SHP77 (cell line): ENCODE results near the gene MAST3.

Experiments used
- DNase-seq, 2 experiments: peaks; one replicate each; lab custom pipeline; 2025; lab: John Stamatoyannopoulos, UW

MAST3 gene

DNA sequence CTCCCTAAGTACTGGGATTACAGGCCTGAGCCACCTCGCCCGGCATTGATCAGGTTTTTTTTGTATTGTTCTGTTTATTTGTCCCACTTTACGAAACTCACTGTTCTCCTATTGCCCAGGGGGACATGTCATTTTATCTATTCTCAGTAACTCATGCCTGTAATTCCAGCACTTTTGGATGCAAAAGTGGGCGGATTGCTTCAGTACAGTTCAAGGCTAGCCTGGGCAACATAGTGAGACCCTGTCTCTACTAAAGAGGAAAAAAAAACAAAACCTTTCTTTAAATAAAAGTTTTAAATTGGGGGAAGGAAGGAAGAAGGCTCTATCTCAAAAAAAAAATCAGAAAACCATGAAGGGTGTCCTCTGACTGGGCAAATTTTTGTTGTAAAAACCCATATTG is 92.7 kb downstream of the MAST3 start:
- no peak for DNase-seq

DNA sequence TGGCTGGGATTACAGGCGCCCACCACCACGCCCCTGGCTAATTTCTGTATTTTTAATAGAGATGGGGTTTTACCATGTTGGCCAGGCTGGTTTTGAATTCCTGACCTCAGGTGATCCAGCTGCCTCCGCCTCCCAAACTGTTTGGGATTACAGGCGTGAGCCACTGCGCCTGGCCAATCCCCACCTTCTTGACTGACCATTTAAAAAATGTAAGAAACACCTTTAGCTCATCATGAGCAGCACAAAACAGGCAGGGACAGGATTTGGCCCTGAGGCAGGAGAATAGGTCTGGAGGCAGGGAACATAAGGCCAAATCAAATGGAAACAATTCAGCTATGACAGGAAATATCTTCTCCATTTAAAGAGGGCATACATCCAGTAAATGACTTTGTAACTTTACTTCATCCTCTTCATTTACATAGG is 94.1 kb downstream of the MAST3 start:
- no peak for DNase-seq

DNA sequence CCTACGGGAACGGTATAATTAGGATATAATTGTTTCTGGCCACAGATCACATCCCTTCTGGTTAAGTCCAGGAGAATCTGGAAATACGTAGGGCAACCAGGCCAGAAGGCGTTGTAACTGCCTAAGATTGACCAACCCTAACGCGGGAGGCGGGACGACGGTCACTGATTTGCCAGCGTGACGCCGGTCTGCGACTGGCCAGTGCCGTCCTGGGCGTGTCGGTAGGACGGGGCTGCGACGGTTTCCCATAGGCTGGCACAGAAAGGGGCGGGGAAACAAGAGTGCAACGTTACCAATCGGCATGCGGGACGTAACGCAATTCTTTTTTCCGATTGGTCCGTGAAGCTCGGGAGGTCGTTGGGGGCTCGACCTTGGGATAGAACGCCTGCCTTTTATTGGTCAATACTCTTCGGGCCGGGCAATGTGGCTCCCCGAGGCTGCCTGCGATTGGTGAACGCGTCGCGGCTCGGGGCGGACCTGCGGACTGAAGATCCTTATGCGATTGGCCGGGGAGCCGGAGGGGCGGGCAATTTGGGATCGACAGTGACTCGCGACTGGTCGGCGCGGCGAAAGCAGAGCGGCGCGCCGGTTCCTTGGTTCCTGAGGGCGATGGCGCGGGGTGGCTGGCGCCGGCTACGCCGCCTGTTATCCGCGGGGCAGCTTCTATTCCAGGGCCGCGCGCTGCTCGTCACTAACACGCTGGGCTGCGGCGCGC is 95.3 kb downstream of the MAST3 start, which contains the start of gene MPV17L2:
TSS of gene MPV17L2 (plus strand) at position 546 of the 715 bp plus-strand sequence. CDS start at position 610, 64 bp downstream.
- peak; percentile 99 for DNase-seq

DNA sequence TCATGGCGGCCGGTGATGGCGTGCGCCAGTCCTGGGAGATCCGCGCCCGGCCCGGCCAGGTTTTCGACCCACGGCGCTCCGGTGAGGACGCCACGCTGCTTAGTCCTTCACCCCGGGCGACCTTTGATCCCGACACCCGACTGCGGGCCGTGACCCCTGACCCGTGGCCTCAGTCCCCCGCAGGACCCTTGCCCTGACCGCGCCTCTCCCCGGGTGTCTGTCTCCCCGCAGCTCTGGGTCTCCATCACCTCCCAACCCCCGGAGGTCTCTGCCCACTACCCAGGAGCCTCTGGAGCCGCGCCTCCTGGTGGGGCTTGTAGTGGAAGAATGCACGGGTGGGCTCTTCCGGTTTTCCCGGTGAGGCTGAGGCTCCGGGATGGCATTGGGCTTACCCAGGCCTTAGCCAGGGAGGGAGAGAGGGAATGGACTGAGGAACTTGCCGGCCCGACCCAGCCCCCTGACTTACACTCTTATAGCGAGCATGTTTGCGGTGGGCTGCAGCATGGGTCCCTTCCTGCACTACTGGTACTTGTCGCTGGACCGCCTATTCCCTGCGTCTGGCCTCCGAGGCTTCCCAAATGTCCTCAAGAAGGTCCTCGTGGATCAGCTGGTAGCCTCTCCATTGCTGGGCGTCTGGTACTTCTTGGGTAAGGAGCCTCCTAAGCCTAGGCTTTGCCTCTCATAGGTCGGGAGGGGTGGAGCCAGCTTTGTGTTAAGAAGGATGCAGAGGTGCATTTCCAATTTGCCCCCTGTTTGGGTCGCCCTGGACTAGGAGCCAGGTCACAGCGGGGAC is 96.0 kb downstream of the MAST3 start:
- no peak for DNase-seq

DNA sequence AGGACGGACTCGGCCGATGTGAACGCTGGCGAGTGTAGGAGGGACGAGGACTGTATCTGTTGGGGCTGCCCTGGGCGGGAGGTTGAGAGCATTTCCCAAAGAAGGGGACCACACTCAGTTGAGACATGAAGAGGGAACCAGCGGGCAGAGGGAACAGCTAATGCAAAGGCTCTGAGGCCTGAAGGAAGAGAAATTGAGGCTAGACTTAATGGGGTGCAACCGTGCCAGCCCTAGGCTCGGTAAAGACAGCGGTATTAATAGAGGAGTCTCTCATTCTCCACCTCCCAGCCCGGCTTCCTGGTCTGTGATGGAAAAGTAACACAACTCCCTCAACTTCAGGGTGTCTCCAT is 96.6 kb downstream of the MAST3 start:
- DNase-seq = no peak

DNA sequence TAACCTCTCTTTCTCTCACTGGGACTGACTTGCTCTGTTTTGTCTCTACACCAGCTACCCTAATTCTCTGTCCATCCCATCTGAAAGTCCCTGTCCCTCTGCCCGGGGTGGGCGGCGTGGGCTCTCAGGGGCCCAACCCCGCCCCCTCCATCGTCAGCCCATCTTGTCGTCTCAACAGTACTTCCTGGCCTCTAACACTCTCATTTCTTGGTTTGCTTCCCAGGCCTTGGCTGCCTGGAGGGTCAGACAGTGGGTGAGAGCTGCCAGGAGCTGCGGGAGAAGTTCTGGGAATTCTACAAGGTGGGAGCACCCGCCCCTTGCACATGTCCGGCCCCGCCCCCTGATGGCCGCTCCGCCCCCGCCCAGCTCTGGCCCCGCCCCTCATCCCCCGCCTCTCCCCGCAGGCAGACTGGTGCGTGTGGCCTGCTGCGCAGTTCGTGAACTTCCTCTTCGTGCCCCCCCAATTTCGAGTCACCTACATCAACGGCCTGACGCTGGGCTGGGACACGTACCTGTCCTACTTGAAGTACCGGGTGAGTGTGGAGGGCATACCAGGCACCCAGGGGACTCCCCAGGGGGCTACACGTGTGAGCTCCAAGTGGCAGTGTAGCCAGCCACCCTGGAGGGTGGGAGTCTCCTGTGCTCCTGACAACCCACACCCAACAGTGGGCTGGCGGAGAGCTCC is 97.1 kb downstream of the MAST3 start:
- DNase-seq = no peak

DNA sequence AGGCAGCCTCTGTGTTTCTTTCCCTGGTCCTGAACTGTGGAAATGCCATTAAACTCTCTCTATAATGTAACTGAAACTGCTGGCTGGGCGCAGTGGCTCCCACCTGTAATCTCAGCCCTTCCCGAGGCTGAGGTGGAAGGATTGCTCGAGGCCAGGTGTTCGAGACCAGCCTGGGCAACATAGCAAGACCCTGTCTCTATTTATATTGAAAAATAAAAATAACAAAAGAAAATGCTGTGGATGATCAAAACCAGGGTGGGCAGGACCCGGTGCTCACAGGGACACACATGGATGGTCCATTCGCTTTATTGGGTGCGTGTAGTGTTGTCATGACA is 98.9 kb downstream of the MAST3 start:
- DNase-seq = no peak

DNA sequence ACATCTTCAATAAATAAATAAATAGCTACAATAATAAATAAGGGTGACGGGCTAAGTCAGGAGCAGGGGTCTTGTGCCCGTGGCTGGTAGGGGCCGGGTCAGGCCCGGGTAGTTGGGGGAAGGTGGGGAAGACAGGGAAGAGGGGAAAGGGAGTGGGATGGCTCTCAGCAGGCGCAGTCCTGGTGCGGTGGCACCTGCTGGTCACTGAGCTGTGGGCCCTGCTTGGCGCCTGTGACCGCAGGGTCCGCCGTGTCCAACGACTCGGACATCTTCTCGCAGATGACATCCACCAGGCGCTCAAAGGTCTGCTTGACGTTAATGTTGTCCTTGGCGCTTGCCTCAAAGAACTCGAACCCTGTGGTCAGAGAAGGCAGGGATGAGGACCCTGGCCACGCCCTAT is 99.7 kb downstream of the MAST3 start:
- no peak for DNase-seq

DNA sequence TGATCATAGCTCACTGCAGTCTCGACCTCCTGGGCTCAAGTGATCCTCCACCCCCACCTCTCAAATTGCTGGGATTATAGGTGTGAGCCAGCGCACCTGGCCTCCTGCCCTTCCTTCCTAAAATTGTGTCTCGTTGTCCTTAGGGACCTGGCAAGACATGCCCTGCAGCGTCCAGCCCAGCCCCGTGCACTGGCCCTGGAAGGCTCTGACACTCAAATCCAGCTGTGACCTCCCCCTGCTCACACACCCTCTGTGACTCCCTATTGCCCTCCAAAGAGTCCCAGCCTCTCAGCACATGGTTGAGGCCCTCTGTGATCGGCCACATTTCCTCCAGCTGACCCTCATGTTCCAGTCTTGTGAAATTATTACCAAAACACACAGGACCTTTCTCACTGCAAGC is 100.4 kb downstream of the MAST3 start:
- DNase-seq = no peak

DNA sequence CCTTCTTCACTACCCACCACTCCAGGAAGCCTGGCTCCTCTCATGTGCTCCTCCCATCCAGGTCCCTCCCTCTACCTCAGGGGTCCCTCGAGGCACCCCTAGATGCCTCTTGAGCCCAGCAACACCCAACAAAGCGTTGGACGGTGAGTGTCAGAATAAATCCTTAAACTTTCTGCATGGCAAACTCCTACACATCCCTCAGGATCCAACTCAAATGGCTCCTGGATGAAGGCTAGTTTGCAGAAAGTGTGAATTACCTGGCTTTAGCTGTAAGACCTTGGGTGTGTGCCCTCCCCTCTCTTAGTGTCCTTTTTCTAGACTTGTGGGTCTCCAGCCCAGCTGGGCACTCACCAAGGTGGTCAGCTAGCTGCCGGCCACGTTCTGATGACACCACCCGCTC is 100.8 kb downstream of the MAST3 start:
- DNase-seq = no peak
